ENCODE data around the gene GKN1. TPM values are rescaled to one million over a fixed set of nuclear protein-coding genes. Genes with fewer than 3 reads are reported as not detected.

The GKN1 gene
- total and polyA plus RNA-seq, 4 donors = not detected

DNA sequence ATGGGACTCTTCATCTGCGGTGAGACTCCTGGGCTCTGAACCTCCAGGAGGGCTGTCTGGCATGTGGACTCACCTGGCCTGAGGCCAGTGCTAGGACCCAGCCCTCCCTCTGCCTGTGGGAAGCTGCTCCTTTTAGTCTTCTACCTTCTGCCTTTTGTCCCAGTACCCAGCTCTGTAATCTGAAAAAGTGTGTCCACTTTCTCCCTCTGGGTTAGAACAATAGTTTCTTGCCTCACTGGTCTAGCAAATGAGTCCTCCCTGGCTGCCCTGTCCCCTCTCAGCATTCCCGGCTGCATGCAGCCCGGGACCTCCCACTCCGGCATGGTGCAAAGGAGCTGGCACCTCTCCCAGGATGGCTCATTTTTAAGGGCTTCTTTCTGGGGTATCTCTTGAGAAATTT, 47.6 kb upstream of the GKN1 start:
- no peak for DNase-seq (ENCODE audit: low spot score)
- WGBS = 82% methylated on average over 4 of the region's 4 CpGs
- H3K27ac ChIP-seq (ENCODE audit: low read depth in 1 of 2, low read length in 2 of 2) = no peak overlapping the region

DNA sequence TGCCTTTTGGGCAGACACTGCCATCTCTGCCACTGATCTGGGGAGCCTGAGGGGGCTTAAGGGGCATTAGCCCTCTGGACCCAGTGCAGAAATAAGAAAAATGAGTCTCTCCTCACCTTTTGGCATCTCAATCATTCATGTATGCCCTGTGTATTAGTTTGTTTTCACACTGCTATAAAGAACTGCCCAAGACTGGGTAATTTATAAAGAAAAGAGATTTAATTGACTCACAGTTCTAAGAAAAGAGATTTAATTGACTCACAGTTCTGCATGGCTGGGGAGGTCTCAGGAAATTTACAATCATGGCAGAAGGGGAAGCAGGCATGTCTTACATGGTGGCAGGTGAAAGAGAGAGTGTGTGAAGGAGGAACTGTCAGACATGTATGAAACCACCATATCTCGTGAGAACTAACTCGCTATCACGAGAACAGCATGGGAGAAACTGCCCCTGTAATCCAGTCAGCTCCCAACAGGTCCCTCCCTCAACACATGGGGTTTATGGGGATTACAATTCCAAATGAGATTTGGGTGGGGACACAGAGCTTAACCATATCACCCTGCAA, 43.2 kb upstream of the GKN1 start:
- Histone ChIP-seq H3K27me3 (ENCODE audit: control insufficient read depth in 4 of 4, insufficient read depth in 4 of 4, low read length in 3 of 4) (peaks cover 0 to 3% (median 0%) of the 10 kb centered on the region in 4 donors), H3K4me3 (ENCODE audit: low read depth in 1 of 3, low read length in 3 of 3) (no peak overlapping the region), H3K36me3 (ENCODE audit: control insufficient read depth in 4 of 4, insufficient read depth in 3 of 4, low read depth in 1 of 4, low read length in 3 of 4) (peaks cover 0 to 1% (median 0%) of the 10 kb centered on the region in 4 donors), H3K27ac (ENCODE audit: low read depth in 1 of 2, low read length in 2 of 2) (no peak overlapping the region), H3K4me1 (ENCODE audit: control insufficient read depth in 4 of 4, insufficient read depth in 4 of 4, low read length in 3 of 4) (no peaks in the 10 kb centered on the region), H3K9me3 (ENCODE audit: control insufficient read depth in 4 of 4, low read length in 3 of 4) (no peaks in the 10 kb centered on the region), H3K9ac (ENCODE audit: low read depth in 1 of 2, low read length in 2 of 2) (no peak overlapping the region)
- TF ChIP-seq JUND (IDR thresholded peaks at IDR 0.05) (no peak), HNF4A (conservative IDR thresholded peaks at IDR 0.05) (no peak)
- TF ChIP-seq, protein P1, sequence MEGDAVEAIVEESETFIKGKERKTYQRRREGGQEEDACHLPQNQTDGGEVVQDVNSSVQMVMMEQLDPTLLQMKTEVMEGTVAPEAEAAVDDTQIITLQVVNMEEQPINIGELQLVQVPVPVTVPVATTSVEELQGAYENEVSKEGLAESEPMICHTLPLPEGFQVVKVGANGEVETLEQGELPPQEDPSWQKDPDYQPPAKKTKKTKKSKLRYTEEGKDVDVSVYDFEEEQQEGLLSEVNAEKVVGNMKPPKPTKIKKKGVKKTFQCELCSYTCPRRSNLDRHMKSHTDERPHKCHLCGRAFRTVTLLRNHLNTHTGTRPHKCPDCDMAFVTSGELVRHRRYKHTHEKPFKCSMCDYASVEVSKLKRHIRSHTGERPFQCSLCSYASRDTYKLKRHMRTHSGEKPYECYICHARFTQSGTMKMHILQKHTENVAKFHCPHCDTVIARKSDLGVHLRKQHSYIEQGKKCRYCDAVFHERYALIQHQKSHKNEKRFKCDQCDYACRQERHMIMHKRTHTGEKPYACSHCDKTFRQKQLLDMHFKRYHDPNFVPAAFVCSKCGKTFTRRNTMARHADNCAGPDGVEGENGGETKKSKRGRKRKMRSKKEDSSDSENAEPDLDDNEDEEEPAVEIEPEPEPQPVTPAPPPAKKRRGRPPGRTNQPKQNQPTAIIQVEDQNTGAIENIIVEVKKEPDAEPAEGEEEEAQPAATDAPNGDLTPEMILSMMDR (IDR thresholded peaks at IDR 0.05; ENCODE audit: low read depth, low read length, missing input control) = no peak
- 92% methylated on average over 3 of the region's 3 CpGs for WGBS
- DNase-seq (ENCODE audit: low spot score) = no peak

More for the DNA sequence above, 47.6 kb upstream of the GKN1 start:
- Histone ChIP-seq H3K27me3 (ENCODE audit: control insufficient read depth in 4 of 4, insufficient read depth in 4 of 4, low read length in 3 of 4) (peaks cover 0 to 3% (median 0%) of the 10 kb centered on the region in 4 donors), H3K9ac (ENCODE audit: low read depth in 1 of 2, low read length in 2 of 2) (no peak overlapping the region), H3K4me3 (ENCODE audit: low read depth in 1 of 3, low read length in 3 of 3) (no peak overlapping the region), H3K9me3 (ENCODE audit: control insufficient read depth in 4 of 4, low read length in 3 of 4) (no peaks in the 10 kb centered on the region), H3K36me3 (ENCODE audit: control insufficient read depth in 4 of 4, insufficient read depth in 3 of 4, low read depth in 1 of 4, low read length in 3 of 4) (no peaks in the 10 kb centered on the region), H3K4me1 (ENCODE audit: control insufficient read depth in 4 of 4, insufficient read depth in 4 of 4, low read length in 3 of 4) (no peaks in the 10 kb centered on the region)
- TF ChIP-seq GABPA (IDR thresholded peaks at IDR 0.05 in 1 of 2, conservative IDR thresholded peaks at IDR 0.05 in 1 of 2) (no peak), YY1 (IDR thresholded peaks at IDR 0.05) (no peak), NR2F2 (IDR thresholded peaks at IDR 0.05) (no peak), HNF4A (conservative IDR thresholded peaks at IDR 0.05) (no peak), HNF4G (IDR thresholded peaks at IDR 0.05) (no peak), RAD21 (IDR thresholded peaks at IDR 0.05) (no peak), EGR1 (IDR thresholded peaks at IDR 0.05; ENCODE audit: low read depth in 2 of 2) (no peak)
- TF ChIP-seq, protein P2, sequence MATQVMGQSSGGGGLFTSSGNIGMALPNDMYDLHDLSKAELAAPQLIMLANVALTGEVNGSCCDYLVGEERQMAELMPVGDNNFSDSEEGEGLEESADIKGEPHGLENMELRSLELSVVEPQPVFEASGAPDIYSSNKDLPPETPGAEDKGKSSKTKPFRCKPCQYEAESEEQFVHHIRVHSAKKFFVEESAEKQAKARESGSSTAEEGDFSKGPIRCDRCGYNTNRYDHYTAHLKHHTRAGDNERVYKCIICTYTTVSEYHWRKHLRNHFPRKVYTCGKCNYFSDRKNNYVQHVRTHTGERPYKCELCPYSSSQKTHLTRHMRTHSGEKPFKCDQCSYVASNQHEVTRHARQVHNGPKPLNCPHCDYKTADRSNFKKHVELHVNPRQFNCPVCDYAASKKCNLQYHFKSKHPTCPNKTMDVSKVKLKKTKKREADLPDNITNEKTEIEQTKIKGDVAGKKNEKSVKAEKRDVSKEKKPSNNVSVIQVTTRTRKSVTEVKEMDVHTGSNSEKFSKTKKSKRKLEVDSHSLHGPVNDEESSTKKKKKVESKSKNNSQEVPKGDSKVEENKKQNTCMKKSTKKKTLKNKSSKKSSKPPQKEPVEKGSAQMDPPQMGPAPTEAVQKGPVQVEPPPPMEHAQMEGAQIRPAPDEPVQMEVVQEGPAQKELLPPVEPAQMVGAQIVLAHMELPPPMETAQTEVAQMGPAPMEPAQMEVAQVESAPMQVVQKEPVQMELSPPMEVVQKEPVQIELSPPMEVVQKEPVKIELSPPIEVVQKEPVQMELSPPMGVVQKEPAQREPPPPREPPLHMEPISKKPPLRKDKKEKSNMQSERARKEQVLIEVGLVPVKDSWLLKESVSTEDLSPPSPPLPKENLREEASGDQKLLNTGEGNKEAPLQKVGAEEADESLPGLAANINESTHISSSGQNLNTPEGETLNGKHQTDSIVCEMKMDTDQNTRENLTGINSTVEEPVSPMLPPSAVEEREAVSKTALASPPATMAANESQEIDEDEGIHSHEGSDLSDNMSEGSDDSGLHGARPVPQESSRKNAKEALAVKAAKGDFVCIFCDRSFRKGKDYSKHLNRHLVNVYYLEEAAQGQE (IDR thresholded peaks at IDR 0.05) = no peak
- TF ChIP-seq, protein P3, sequence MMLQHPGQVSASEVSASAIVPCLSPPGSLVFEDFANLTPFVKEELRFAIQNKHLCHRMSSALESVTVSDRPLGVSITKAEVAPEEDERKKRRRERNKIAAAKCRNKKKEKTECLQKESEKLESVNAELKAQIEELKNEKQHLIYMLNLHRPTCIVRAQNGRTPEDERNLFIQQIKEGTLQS (IDR thresholded peaks at IDR 0.05) = no peak
- TF ChIP-seq, protein P1 (IDR thresholded peaks at IDR 0.05; ENCODE audit: low read depth, low read length, missing input control) = no peak
